ENCODE results near the gene HRAS.
"Not testable (repeated sequence)": the region's sequence is repeated elsewhere in the genome, so short reads cannot be mapped to it uniquely, and the experiment has no call there.

HRAS gene

GRCh38 chr11:532527-532985, 2.8 kb downstream of the HRAS start:
- no peak for DNase-seq

DNA sequence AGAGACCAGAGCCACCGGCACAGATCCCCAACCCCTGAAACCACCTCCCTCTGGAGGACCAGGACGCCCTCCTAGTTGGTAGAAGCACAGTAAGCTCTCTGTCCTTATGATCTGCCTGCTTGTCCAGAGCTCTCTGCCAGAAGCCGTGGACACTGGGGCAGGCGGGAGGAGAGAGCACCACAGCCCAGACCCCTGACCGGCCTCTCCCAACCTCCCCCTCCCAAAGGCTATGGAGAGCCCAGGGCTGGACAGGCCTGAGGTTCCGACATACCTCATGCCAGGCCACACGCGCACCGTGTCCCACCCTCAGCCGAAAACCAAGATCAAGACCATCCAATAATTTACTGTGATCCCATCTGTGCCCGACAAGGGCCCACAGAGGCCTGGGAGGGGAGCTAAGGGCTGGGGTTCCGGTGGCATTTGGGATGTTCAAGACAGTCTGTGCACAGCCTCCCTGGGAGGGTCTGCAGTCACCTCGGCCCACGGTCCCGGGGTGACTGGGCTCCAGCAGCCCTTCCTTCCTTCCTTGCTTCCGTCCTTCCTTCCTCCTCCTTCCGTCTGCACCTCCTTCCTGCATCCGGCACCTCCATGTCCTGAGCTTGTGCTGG, 3.4 kb downstream of the HRAS start:
- no peak for DNase-seq

DNA sequence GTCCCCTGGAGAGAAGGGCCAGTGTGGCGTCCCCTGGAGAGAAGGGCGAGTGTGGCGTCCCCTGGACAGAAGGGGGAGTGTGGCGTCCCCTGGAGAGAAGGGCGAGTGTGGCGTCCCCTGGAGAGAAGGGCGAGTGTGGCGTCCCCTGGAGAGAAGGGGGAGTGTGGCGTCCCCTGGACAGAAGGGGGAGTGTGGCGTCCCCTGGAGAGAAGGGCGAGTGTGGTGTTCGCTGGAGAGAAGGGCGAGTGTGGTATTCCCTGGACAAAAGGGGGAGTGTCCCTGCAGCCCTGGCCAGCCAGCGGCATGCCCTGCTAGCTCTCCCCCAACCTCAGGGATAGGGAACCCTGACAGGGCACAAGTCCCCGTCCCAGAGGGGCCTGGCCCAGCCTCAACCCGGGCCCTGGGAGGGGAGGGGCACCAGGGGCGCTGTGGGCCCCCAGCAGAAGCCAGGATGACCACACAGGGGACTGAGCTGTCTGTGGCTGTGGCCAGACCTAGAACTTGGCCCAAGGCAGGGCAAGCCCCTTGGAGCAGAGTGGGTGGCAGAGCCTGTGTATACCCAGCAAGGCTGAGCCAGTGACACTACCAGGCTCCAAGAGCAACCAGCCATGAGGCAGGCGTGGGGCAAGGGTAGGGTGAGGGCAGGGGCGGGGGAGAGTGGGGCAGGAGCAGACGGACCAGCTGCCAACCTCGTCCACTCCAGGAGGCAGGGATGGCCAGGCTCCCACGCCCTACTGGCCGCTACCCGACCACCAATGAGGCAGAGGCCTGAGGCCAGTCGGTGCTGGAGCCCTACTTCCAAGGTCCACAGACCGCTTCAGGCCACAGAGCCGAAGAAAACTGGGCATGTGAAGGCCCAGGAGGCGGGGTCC, 4.2 kb downstream of the HRAS start:
- DNase-seq: no peak

- DNase-seq: no peak
Measured at GRCh38 chr11:529728-530411, 5.5 kb downstream of the HRAS start.

- DNase-seq: no peak
Measured at GRCh38 chr11:528815-529727, 6.3 kb downstream of the HRAS start.

DNA sequence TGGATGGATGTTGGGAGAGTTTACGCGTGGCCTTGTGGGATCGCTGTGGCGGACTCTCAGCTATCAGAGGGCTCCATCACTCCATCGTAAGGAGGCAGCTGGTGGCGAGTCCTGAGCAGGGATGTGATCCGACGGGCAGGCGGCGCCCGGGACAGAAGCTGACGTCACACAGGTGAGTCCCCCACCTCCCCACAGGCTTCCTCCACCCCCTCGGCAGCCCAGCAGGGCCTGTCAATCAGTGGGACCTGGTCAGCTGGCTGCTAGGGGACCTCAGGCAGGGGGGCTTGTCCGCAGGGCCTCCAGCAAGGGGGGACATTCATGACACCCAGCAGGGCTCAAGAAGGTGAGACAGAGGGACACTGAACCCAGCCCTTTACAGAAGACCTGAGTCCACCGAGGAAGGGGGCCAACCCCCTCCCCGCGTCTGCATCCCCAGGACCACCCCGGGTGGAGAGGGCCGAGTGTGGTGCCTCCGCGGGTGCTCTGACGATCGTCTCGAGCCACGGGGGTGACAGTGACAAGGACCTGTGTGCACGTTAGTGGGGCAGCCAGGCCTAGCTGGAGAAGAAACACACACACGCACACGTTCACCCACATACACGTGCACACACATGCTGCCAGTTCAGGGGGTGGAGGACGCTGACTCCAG, 7.1 kb downstream of the HRAS start:
- no peak for DNase-seq

DNA sequence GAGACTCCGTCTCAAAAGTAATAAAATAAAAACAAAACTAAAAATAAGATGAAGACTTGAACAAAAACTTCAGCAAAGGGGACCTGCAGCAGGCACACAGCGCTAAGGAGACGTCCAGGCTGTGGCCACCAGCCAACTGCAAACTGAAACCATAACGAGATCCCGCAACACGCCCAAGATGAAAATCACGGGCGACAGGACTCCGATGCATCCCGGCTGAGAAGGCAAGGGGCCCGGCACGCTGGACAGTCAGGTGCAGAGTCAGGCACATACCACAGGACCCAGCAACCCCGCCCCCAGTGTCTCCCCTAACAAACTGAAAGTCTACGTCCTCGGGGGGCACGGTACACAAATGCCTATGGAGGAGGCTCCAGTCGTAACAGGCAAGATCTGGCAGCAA, 9.2 kb downstream of the HRAS start:
- no peak for DNase-seq

- DNase-seq: no peak
Measured at GRCh38 chr11:521177-521688, 14.1 kb downstream of the HRAS start.

DNA sequence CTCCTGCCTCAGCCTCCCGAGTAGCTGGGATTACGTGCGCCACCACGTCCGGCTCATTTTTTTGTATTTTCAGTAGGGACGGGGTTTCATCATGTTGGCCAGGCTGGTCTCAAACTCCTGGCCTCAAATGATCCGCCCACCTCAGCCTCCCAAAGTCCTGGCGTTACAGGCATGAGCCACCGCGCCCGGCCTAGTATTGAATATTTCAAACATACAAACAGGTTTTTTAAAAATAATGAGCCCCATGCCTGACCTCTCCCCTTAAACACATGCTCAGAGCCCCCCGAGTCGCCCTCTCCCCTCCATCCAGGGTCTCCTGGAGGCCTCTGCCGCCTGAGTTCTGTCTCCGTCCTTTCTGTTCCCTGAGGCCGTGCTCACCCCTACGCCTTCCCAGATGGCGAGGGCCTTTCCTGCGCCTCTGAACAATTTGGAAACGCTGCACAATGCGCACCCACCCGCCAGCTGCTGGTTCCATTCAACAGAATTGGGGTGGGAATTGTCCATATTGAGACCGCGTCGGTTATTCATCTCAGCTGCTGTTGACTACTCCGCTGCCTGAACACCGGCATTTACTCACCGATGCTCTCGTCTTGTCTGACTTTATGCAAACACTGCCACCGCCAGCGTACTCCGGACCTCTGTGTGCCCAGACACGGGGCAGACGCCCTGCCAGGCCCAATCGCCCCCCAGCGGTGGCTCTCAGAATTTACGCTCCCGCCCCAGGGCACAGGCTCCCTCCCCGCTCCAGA, 14.8 kb downstream of the HRAS start:
- no peak for DNase-seq

GRCh38 chr11:518463-519202, 16.7 kb downstream of the HRAS start:
- DNase-seq: no peak

GRCh38 chr11:516918-517685, 18.3 kb downstream of the HRAS start:
- not testable (repeated sequence) for DNase-seq

DNA sequence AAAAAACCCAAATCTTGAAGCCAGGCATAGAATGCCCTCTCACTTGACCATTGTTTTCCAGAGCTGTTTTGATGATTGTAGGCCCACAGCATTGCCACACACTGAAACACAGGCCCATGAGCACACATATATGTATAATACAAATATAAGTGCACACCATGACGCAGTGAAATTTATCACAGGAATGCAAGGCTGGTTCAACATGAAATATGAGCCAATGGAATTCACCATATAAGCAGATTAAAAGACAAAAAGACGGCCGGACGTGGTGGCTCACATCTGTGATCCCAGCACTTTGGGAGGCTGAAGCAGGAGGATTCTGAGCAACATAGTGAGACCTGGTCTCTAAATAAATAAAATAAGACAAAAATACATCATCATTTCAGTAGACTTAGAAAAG, 19.0 kb downstream of the HRAS start:
- DNase-seq: no peak

DNA sequence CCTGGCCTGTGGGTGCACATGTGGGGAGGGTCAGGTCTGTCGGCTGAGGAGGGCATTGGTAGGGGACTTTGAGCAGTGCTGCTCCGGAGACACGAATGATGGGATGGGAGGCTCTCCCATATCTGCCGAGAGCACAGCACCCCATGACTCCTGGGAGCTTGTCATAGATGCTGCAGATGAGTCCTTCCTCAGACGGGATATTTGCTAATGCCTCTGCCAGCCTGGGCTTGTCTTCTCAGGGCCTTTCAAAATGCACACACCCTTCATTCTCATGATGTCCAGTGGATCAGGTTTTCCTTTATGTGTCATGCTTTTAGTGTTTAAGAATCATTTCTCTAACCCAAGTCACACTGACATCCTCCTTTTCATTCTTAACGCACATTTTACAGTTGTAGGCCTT, 20.2 kb downstream of the HRAS start:
- DNase-seq: no peak

DNA sequence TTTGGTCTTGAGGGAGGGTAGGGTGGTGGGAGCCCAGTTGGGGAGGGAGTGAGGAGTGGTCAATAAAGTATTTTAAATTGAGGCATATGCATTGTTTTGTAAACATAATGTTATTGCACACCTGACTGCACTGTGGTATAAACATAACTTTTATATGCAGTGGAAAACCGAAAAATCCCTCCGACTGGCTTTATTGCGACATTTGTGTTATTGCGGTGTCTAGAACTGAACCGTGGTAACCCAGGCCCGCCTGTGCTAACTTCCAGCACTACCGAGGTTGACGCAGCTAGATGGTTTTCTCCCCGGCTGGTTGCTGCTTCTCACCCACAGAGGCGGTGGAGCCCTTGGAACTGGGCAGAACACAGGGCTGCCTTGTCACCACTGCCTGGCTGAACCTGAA, 20.8 kb downstream of the HRAS start:
- no peak for DNase-seq

DNA sequence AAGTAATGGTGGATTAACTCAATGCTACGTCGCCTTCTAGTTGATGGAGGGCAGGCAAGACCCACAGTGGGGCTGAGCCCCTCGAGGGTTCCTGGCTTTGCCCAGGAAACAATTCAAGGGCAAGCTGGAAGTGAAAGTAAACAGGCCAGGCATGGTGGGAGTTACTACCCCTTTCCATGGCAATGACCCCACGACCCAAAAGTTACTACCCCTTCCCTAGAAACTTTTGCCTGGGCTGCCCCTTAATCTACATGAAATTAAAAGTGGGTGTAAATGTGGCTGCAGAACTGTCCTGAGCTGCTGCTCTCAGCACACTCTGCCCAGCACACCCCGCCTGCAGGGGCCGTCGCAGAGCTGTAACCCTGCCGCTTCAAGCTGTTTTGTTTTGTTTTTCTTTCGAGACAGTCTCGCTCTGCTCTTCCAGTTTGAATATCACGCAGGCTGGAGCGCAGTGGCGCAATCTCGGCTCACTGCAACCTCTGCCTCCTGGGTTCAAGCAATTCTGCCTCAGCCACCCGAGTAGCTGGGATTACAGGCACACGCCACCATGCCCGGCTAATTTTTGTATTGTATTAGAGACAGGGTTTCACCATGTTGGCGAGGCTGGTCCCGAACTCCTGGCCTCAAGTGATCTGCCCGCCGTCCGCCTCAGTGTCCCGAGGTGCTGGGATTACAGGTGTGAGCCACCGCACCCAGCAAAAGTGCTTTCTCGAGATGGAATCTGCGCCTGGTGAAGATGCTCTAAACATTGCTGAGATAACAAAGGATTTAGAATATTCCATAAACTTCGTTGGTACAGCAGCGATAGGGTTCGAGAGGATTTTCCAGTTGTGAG, 22.4 kb downstream of the HRAS start:
- DNase-seq: no peak

- DNase-seq: no peak
Measured at GRCh38 chr11:508956-509355, 26.4 kb downstream of the HRAS start.

- DNase-seq: no peak
Measured at GRCh38 chr11:507727-508515, 27.5 kb downstream of the HRAS start.

Data from NCI-H2107 (cell line).